Dedifferentiated amniotic fluid mesenchymal stem cell (primary cell): ENCODE measurements around the gene FIGLA.

Experiments
- DNase-seq: peaks from one replicate; pipeline ENCODE4 v3.0.0-alpha.2; 2016; ENCODE audit errors: extremely low spot score

FIGLA gene

DNA sequence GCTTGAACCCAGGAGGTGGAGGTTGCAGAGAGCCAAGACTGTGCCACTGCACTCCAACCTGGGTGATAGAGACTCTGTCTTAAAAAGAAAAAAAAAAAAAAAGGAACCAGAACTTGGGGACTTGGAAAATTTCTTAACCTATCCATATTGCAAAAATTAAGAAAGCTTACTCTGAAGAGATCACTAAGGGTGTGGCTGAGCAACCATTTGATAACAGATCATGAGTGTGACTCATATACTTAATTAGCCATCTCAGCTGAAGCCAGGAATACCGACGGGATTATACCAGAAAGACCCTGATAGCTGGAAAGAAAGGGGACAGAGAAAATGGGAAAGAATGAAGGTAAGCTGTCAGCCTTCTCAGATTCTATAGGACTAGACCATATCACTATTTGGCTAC lies 15.3 kb downstream of the FIGLA start:
- DNase-seq: no peak

DNA sequence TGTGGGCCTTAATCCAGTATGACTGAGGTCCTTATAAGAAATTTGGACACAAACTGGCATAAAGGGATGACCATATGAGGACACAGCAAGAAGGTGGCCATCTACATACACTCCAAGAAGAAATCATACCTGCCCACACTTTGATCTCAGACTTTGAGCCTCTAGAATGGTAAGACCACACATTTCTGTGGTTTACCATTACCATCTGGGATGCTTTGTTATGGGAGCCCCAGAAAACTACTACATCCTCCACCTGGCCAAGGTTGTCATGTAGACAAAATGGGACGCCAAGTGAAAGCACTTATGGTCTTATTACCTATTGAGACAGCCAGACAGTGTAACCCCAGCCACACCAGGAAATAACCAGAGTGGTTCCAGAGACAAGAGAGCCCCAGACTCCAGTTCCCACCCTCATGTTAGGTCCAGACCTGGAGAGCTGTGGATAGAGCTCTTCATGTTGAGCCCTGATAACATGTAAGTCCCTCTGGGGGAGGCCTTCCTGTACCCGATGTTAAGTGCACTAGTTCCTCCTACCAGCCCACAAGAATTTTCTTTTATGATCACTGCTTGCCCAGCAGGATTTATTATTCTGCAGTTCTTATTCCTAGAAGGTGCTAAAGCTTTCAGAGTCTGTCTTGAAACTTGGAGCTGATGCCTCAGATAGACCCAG lies 17.8 kb downstream of the FIGLA start:
- no peak for DNase-seq

DNA sequence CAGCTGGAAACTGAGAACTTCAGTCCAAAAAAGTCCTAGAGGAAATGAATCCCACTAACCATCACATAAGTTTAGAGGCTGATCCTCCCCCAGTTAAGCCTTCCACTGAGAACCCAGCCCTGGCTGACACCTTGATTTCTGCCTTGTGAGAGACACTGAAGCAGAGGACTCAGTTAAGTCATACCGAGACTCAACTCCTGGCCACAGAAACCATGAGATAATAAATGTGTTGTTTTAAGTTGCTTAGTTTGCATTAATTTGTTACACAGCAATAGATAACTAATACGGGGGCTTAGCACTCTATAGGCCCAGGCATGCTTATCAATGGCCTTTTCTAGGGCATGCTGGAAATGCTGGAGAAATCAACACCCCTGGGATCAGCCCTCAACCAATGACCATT lies 19.0 kb downstream of the FIGLA start:
- DNase-seq: no peak

DNA sequence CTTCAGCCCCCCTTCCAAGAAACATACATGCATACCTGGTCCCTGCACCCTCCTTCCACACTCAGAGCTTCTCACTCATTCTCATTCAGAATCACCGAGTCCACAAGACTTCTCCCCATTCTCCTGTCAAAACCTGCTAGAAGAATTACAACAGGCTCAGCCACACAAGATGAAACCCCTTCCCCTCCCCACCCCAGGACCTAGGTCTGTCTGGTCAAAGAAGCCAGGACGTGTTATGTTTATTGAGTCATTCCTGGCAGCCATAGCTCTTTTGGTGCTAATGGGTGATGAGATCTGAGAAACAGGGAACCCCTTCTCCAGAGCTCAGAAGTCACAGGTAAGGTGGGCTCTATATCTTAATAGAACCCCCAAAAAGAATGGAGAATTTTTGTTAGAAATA lies 21.0 kb downstream of the FIGLA start:
- DNase-seq: no peak

DNA sequence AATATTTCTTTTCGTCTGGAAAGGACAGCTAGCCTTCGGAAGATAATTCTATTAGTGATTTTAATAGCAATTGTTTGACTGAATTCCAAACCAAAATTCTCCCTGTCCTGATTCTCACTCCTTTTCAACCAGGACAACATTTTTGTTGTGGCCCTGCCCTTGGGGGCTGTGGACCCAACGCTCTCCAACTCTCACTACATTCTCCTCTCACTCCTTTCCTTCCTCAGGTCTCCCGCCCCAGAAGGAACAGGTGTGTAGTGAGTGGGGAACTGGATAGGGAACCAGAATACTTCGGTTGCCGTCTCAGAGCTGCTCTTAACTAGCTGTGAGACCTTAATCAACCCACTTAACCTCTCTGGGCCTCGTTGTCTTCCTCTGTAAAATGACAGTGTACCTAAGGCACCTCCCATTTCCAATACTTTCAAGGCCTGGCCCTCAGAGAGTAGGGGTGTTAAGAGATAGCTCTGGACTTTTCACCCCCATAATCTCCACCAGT lies 21.8 kb downstream of the FIGLA start:
- DNase-seq: no peak

DNA sequence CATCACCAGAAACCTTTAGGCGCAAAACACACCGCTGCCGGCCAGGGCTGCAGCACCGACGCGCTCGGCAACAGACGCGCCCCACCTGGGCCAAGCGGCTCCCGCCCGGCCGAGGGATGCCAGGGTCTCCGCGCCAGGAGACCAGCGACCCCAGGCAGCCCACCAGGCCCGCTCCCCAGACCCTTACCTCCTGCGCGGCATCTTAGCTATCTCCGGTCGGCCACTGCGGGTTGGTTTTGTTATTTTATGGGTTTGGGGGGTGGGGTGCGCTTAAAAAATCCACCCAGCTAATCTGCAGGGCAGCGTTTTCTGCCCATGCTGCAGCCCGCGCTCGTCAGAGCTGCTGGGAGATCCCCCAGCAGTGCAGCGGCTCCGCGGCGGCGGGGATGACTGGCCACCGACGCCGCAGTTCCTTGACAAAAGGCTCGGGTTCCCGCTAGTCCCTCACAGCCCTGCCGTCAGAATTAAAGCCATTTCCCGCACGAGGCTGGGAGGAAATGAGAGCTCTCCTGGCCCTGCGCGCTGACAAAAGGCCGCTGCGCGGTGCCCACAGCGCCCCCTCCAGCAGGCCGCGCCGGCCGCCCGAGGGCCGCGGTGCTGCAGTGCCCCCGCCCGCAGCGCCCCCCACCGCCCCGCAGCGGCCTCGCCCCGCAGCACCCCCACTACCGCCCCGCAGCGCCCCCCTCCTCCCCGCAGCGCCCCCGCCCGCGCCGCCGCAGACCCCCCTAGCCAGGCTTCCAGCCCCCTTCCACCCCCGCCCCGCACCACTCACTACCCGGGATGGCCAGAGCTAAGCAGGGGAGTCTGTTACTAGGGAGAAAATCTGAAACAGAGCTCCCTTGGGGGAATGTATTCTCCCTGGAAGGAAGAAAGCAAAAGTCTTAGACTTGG lies 22.5 kb downstream of the FIGLA start, which contains the start of gene ADD2:
ADD2 (minus strand) TSS at position 502 of the 891 bp plus-strand sequence. CDS start 61,792 bp downstream, outside the sequence.
- no peak for DNase-seq

DNA sequence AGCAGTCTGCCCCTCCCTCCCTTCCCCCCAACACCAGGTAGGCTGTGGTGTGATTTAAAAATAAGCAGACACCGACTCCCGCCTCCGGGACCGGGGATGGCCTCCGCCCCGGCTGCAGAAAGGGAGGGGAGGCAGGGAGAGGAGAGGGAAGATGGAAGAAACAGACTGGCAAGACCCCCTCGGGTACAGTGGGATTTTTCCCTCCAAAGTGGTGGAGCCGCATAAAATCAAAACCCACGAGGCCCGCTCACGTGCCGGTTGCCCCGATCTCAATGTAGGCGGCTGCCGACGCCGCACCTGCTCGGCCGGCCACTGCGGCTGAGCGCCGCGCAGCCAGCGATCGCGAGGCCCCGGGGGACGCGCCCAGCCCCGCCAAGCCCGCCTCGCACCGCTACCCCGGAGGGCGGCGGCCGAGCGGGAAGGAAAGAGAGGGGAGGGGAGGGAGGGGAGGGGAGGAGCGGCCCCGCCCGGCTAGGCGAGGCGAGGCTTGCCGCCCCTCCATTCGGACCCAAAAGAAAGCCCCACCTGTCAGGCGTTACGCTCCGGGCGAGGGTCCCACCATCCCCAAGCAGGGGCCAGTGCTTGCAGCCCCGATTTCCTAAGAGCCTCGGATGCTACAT lies 23.3 kb downstream of the FIGLA start:
- DNase-seq: no peak

DNA sequence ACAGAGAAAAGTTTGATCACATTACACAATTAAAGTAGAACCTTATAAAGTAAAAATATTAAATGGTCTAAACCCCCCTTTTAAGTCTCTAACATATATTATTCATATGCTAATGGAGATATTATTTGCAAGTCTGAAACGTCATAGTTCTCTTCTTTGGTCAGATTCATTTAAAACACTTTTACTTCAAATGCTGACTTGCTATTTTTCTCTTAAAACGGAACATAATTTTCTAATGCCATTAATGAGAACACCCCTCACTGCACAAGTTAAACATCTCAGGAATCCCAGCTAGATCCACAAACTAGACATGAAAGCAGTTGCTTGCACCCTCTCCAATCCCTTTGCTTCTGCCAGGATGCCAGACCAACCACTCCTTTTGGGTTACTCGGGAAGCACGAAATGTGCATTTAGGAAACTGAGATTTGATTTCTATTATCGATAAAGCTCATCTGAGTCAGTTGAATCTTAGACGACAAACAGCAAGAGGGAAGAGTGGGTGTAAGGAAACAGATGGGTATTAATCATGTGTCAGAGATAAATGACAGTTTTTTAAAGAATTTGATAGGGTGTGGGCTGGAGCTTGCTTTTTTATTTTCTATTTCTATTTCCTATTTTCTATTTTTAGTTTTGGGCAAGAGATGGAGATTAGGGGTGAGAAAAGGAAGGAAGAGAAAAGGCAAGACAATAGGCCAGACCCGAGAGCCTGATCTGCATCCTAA lies 23.9 kb downstream of the FIGLA start:
- no peak for DNase-seq

DNA sequence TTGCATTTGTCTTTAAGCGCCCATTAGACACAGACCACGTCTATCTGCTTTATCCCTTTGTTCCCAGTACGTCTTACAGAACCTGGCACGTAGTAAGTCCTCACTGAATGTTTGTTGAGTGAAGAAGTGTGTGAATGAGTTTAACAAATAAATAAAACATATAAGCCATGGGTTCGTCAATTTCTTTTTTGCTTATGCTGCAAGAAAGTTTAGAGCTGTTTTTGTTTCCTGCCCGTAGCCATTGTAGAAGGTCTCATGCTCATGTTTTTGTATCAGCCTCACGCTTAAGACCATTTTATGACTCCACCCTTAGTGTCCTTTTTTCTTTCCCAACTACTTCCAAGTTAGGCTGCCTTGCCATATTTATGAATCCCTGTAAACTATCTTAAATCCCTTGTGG lies 24.9 kb downstream of the FIGLA start:
- no peak for DNase-seq

DNA sequence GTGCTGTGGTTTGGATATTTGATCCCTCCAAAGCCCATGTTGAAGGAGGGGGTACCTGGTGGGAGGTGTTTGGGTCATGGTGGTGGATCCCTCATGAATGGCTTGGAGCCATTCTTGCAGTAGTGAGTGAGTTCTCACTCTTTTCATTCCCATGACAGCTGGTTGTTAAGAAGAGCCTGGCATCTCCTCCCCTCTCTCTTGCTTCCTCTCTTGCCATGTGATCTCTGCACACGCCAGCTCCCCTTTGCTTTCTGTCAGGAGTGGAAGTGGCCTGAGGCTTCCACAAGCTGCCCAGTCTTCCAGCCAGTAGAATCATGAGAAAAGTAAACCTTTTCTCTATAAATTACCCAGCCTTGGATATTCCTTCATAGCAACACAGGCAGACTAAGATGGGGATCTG lies 31.0 kb downstream of the FIGLA start:
- no peak for DNase-seq

DNA sequence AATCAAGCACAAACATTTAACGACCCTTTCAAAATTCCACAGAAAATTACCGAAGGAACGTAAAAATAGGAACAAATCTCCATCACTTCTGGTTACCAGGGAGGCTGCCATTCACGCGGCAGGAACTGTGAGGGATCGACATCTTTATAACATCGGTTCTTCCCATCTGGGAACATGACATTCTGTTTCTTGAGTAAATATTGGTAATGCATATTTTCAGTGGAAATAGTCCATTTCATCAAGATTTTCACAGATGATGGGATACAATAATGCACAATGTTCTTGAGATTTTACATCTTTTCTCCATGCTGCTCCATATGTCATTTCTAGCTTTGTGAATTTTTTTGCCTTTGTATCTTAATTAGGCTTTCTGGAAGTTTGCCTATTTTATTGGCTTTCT lies 32.5 kb downstream of the FIGLA start:
- DNase-seq: no peak

DNA sequence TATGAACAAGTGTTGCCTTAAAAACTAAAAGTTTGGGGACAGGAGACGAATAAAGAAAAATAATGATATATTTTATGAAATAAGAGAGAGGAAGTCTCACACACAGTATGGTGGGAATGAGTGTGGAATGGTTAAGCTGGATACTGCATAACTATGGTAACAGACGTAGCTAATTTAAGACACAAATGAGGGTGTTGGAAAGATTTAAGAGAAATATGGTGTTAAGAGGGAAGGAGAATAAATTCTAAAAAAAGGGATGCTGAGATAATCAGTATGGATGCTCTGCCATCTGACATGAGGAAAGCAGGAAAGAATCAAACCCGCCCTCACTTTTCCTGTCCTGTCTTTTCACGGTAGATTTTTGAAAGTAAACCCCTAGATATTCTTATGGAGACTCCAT lies 33.1 kb downstream of the FIGLA start:
- no peak for DNase-seq

DNA sequence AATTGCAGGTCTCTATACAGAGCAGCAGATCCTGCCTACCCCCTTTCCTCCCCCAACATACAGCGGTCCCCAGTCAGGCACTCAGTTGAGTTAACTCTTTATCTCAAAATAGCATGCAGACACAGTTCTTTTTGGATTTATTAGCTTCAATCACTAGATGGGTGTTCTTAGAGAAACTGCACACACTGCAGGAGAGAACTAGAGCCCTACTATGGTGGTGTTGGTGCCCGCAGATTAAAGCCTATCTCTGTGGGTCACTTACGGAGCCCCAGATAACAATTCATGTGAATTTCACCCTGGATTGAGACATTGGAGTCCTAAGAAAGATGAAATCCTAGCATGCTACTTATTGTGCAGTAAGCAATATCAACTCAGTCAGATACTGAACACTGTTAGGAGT lies 34.3 kb downstream of the FIGLA start:
- DNase-seq: no peak

DNA sequence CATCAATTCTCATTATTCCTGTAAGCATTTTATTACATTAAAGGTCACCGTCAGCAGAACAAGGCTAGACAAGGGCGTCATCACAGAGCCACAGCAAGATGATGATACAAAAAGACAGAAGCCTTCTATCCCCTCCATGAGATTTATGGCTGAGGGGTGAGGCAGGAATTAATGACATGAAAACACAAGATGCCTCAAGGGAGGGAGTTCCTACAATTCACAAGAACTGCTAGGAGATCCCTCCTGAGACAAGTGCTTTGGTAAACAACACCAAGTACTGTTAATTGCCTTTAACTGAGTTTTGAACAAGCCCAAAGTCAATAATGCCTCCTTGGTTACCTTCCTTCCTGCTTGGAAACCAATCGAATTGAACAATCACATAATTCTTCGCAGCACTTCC lies 36.5 kb downstream of the FIGLA start:
- DNase-seq: no peak

DNA sequence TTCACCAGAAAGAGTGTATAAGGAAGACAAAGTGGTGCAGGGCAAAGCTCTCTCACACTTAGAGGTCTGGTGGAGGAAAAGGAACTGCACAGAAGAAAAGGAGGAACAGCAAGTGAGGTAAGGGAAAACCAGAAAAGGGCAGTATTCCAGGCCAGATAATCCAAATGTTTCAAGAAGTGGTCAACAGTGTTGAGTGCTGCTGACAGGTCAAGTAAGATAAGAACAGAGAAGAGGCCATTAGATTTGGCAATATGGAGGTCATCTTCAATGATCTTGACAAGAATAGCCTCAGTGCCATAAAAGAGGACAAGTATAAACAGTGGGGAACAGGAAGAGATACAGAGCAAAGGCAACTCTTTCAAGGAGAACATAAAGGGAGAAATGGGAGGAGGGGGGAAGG lies 37.4 kb downstream of the FIGLA start:
- DNase-seq: no peak

DNA sequence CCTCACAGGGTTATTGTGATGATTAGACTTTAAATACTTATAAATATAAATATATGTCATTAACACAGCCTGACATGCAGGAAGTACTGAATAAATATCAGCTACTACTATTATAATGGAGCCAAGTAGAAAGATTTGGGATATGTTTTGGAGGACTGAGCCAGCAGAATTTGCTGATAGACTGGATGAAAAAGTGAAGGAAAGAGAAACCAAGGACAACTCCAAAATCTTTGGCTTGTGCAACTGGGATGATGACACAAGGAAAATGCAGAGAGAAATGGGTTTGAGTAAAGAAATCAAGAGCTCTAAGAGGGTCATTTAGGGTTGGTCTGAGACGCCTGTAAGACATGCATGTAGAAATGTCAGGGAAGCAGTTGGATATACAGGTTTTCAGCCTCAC lies 38.0 kb downstream of the FIGLA start:
- no peak for DNase-seq

DNA sequence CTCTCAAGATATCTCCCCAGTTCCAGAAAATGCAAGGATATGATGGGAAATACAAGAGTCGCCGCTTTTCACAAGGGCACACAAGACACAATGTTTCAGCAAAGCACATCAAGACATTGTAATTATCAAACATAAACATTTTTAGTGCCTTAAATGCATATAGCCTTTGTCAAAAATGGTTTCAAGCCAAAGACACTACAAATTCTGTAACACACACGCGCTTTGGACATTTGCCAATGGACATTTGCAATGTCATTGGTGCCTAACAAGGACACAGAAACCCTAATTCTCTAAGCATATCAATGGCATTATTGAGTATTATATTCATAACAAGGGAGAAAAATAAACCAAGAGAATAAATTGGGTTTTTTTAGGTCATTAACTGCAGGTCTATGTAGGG lies 38.6 kb downstream of the FIGLA start:
- no peak for DNase-seq

DNA sequence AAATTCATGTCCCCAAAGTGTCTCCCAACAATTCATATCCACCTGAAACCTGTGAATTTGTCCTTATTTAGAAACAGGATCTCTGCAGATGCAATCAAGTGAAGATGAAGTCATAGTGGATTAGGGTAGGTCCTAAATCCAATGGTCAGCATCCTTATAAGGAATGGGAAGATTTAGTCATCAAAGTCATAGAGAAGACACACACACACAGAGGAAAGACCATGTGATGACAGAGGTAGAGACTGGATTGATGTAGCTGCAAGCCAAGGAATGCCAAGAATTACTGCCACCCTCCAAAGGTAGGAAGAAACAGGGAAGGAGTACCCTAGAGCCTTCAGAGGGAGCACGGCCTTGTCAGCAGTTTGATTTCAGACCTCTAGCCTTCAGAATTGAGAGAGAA lies 40.1 kb downstream of the FIGLA start:
- no peak for DNase-seq

DNA sequence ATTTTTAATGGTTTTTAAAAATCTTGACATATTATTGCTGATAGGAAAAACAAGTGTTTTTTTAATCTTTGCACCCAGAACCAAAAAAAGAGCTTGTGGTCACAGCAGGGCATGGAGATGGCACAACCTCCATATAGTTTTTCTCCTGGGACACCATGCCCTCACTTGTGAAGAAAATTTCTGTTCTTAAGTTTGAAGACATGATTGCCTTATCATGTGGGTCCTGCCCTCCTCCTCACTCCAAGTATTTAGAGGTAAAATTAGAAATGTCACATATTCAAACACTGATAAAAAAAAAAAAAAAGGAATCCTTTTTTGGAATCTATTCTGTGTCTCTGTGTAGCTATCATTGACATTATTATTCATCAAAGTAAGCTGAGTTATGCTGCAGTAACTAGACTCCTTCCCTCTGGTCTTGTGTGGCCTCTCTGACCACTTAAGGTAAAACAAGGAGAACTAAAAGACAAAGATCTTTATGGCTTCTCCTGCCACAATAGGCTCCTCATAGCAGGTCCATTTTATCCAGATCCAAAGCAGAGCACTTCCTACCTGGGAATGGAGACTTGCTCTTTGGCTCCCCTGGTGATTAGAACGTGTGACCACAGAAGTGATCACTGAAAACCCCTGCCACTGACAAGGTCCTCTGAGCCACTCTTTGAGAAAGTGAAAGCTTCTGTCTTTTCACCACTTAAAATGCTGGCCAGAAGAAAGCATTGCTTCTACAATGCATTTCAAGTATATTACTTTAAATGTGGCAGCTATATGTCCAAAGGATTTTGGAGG lies 42.2 kb downstream of the FIGLA start:
- no peak for DNase-seq

DNA sequence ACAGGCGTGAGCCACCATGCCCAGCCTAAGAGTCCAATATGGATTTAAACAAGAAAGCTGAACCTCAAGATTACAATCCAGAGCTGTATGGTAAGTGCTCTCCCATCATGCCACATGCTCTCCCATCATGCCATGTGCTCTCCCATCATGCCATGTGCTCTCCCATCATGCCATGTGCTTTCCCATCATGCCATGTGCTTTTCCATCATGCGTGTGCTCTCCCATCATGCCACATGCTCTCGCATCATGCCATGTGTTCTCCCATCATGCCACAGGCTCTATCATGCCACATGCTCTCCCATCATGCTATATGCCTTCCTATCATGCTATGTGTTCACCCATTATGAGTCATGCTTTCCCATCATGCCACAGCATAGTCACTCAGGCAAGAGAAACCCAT lies 43.2 kb downstream of the FIGLA start:
- no peak for DNase-seq
